H1 (cell line): ENCODE measurements around the gene FAM222B. TPM values are rescaled to one million over a fixed set of nuclear protein-coding genes. Genes with fewer than 3 reads are reported as not detected.

ENCODE experiments used
- BCL11A ChIP-seq, 2 experiments: IDR thresholded peaks; one replicate each; pipeline ENCODE4 v1.6.1; 2011; ENCODE audit warnings: low read depth in 2 of 2, low read length in 2 of 2, mild to moderate bottlenecking in 2 of 2
- CBX8 ChIP-seq: fragments of 300-800, 300-1000 bp; sonication (generic); IDR thresholded peaks from 2 replicates; pipeline ENCODE4 v1.7.1; 2016; ENCODE audit warnings: low read depth, low read length, borderline replicate concordance
- CHD7 ChIP-seq: fragments of 300-600 bp; sonication (generic); IDR thresholded peaks from 2 replicates; pipeline ENCODE4 v1.7.1; 2012; ENCODE audit warnings: low read length, moderate library complexity, mild to moderate bottlenecking, inconsistent platforms; ENCODE audit not compliant: insufficient replicate concordance
- CREB1 ChIP-seq: IDR thresholded peaks from 2 replicates; pipeline ENCODE4 v1.6.1; 2012; ENCODE audit warnings: inconsistent platforms
- E2F6 ChIP-seq: IDR thresholded peaks from 2 replicates; pipeline ENCODE4 v1.6.1; 2012; ENCODE audit warnings: inconsistent platforms
- GABPA ChIP-seq: IDR thresholded peaks from 2 replicates; pipeline ENCODE4 v1.6.1; 2011; ENCODE audit warnings: mild to moderate bottlenecking, low read length, moderate library complexity, borderline replicate concordance; ENCODE audit not compliant: insufficient read depth
- JUN ChIP-seq: IDR thresholded peaks from 2 replicates; pipeline ENCODE4 v1.6.1; 2011; ENCODE audit warnings: low read depth, mild to moderate bottlenecking, improper control_type of control experiment, low read length
- POU5F1 ChIP-seq: IDR thresholded peaks from 2 replicates; pipeline ENCODE4 v1.6.1; 2011; ENCODE audit warnings: low read depth, mild to moderate bottlenecking, low read length, moderate library complexity
- RBBP5 ChIP-seq: IDR thresholded peaks from 2 replicates; pipeline ENCODE4 v1.7.1; 2012; ENCODE audit warnings: low read depth, mild to moderate bottlenecking, inconsistent platforms, low read length, moderate library complexity, borderline replicate concordance
- SP4 ChIP-seq: IDR thresholded peaks from 2 replicates; pipeline ENCODE4 v1.6.1; 2012; ENCODE audit warnings: low read length, inconsistent platforms
- TBP ChIP-seq: IDR thresholded peaks from 2 replicates; pipeline ENCODE4 v1.6.1; 2011; ENCODE audit warnings: low read depth, low read length, improper control_type of control experiment
- YY1 ChIP-seq: IDR thresholded peaks from 2 replicates; pipeline ENCODE4 v1.6.1; 2011; ENCODE audit warnings: low read depth, mild to moderate bottlenecking, low read length
- polyA plus RNA-seq, 7 experiments: library from polyadenylated mRNA; depleted of rRNA in 3 of 7; stranded (reverse) in 5 of 7; unstranded in 2 of 7; fragments of >200 nt in 5 of 7; fragments of 200-250 nt in 2 of 7; gene quantifications; 1 replicate in 5 of 7; 2 replicates in 1 of 7; 4 replicates in 1 of 7; pipeline versions ENCODE4 v1.2.1 to v1.2.3, GENCODE V29; 2011 to 2013; ENCODE audit warnings: missing spikeins in 2 of 7, mixed read lengths in 2 of 7
- total RNA-seq: library from RNA; stranded (reverse); fragmentation: NEBNext Ultra II Directional; extraction: Animal tissue kit (Norgen Biotek cat#: 25700); gene quantifications from 2 replicates; pipeline ENCODE4 v1.2.1, GENCODE V29; 2021

Gene FAM222B
- total and polyA plus RNA-seq, 2 of the 8 experiments (the other 6 are each of a cell fraction or from before 2014, with no cell fraction given): 42.1 to 81.7 TPM

- TF ChIP-seq CHD7 (no peak), RBBP5 (no peak), GABPA (no peak), CREB1 (no peak), YY1 (no peak), CBX8 (no peak), BCL11A (IDR thresholded peaks at IDR 0.05; ENCODE audit: low read depth in 2 of 2, low read length in 2 of 2) (no peak), E2F6 (no peak), TBP (no peak), POU5F1 (no peak), JUN (no peak), SP4 (no peak)
These were observed 28.5 kb upstream of the FAM222B start (continued) for GRCh38 chr17:28871056-28871579.
